Measurements from ENCODE around the gene GATB.

GRCh38 chr4:151774324-151774723 lies 13.5 kb upstream of the GATB start:
- no peak for TF ChIP-seq CTCF (IDR thresholded peaks at IDR 0.05)
- no peak for TF ChIP-seq POLR2A (IDR thresholded peaks at IDR 0.05)

Measured in heart left ventricle (tissue), 13 donors.